Stimulated activated CD4-positive, alpha-beta T cell treated with anti-CD3 and anti-CD28 coated beads, Interleukin-15, amount 100 ng/mL, for 48 hours (primary cell): ENCODE results near the gene CCDC80.
A peak's percentile ranks its signal among the peaks of the same experiment; 100 is the strongest.
"Not testable (repeated sequence)": the region's sequence is repeated elsewhere in the genome, so short reads cannot be mapped to it uniquely, and the experiment has no call there.

Experiments
- DNase-seq, 2 donors: peaks; one replicate each; pipeline ENCODE4 v3.0.0-alpha.2; 2020; ENCODE audit warnings: low read depth in 2 of 2

CCDC80 gene

GRCh38 chr3:112665009-112665408 lies 24.1 kb upstream of the CCDC80 start:
- not testable (repeated sequence) for DNase-seq

- no peak for DNase-seq
Measured at GRCh38 chr3:112656043-112656442, 15.1 kb upstream of the CCDC80 start.

- no peak for DNase-seq
Measured at GRCh38 chr3:112654979-112655378, 14.0 kb upstream of the CCDC80 start.

GRCh38 chr3:112654492-112654891 lies 13.5 kb upstream of the CCDC80 start:
- DNase-seq = no peak

- DNase-seq = no peak
Measured at GRCh38 chr3:112653881-112654300, 12.9 kb upstream of the CCDC80 start.

GRCh38 chr3:112653209-112653871 lies 12.4 kb upstream of the CCDC80 start:
- no peak for DNase-seq

GRCh38 chr3:112651516-112651915 lies 10.6 kb upstream of the CCDC80 start:
- no peak for DNase-seq

- DNase-seq = no peak
Measured at GRCh38 chr3:112651071-112651470, 10.1 kb upstream of the CCDC80 start.

- no peak for DNase-seq
Measured at GRCh38 chr3:112650482-112650881, 9.5 kb upstream of the CCDC80 start.

GRCh38 chr3:112649478-112649735 lies 8.5 kb upstream of the CCDC80 start:
- no peak for DNase-seq

- DNase-seq = no peak
Measured at GRCh38 chr3:112647122-112647521, 6.2 kb upstream of the CCDC80 start.

GRCh38 chr3:112646623-112647022 lies 5.7 kb upstream of the CCDC80 start:
- DNase-seq = no peak

- DNase-seq = no peak
Measured at GRCh38 chr3:112644453-112644852, 3.5 kb upstream of the CCDC80 start.

- DNase-seq = no peak
Measured at GRCh38 chr3:112643621-112644240, 2.8 kb upstream of the CCDC80 start.

- DNase-seq = peak; percentile 63 to 78
Measured at GRCh38 chr3:112642912-112643506, 2.1 kb upstream of the CCDC80 start.

GRCh38 chr3:112640276-112640929 lies 540 bp downstream of the CCDC80 start:
- DNase-seq = no peak

- DNase-seq = no peak
Measured at GRCh38 chr3:112639455-112640225, 1.3 kb downstream of the CCDC80 start.

GRCh38 chr3:112638327-112639020 lies 2.5 kb downstream of the CCDC80 start:
- no peak for DNase-seq

- DNase-seq = no peak
Measured at GRCh38 chr3:112637700-112638099, 3.2 kb downstream of the CCDC80 start.

GRCh38 chr3:112635674-112636073 lies 5.3 kb downstream of the CCDC80 start:
- DNase-seq = no peak

- DNase-seq = no peak
Measured at GRCh38 chr3:112634786-112635541, 6.0 kb downstream of the CCDC80 start.
